IMR-90 (cell line): ENCODE measurements around the gene ZNF302. TPM values are rescaled to one million over a fixed set of nuclear protein-coding genes. Genes with fewer than 3 reads are reported as not detected.
A peak's percentile ranks its signal among the peaks of the same experiment; 100 is the strongest.

Experiments
- ATAC-seq: fragments of 200-7000 bp; cut with Tn5 transposase; 2 replicates; pipeline ENCODE4 v1.9.1; 2020; ENCODE audit warnings: low read depth, mild to moderate bottlenecking, moderate library complexity
- BruUV-seq: library from RNA; stranded (reverse); fragments of 400-500 nt; replicated peaks from 2 replicates; lab custom pipeline; 2021; lab: Mats Ljungman, UMichigan
- CTCF ChIA-PET: fragments of 300-600 bp; formaldehyde crosslinking; extraction: SDS; loops from one replicate; lab custom pipeline; 2021; ENCODE audit warnings: antibody characterized with exemption; lab: Yijun Ruan, JAX
- POLR2A ChIA-PET: fragments of 300-600 bp; sonication (Branson Sonifier 250); formaldehyde crosslinking; loops from one replicate; lab custom pipeline; 2022; ENCODE audit warnings: antibody characterized with exemption; ENCODE audit not compliant: unreplicated experiment; lab: Charles Lee
- DNase-seq: peaks from one replicate; pipeline ENCODE4 v3.0.0; 2013
- H2AFZ ChIP-seq: replicated peaks from 2 replicates; pipeline ENCODE3; 2013; ENCODE audit warnings: low read length, mild to moderate bottlenecking; ENCODE audit not compliant: poor library complexity
- H2AK5ac ChIP-seq: 2 replicates; pipeline ENCODE4 v1.6.1; 2013; ENCODE audit warnings: low read depth, low read length, inconsistent platforms
- H2AK9ac ChIP-seq: replicated peaks from 2 replicates; pipeline ENCODE3; 2013; ENCODE audit warnings: mild to moderate bottlenecking, low read depth, low read length, moderate library complexity; ENCODE audit not compliant: poor library complexity
- H2BK120ac ChIP-seq: 2 replicates; pipeline ENCODE4 v1.6.1; 2013; ENCODE audit warnings: low read depth, low read length, inconsistent platforms
- H2BK15ac ChIP-seq: 3 replicates; pipeline ENCODE4 v1.6.1; 2013; ENCODE audit warnings: low read depth, low read length, inconsistent platforms
- H2BK20ac ChIP-seq: 2 replicates; pipeline ENCODE4 v1.6.1; 2013; ENCODE audit warnings: low read depth, mild to moderate bottlenecking, inconsistent platforms, low read length, moderate library complexity
- H2BK5ac ChIP-seq: 2 replicates; pipeline ENCODE4 v1.6.1; 2013; ENCODE audit warnings: mild to moderate bottlenecking, low read depth, low read length, inconsistent platforms; ENCODE audit not compliant: poor library complexity, severe bottlenecking
- H3K14ac ChIP-seq: replicated peaks from 2 replicates; pipeline ENCODE4 v1.6.1; 2013; ENCODE audit warnings: low read depth, low read length, inconsistent platforms
- H3K18ac ChIP-seq: 2 replicates; pipeline ENCODE4 v1.6.1; 2013; ENCODE audit warnings: low read depth, low read length, control low read depth
- H3K23ac ChIP-seq: 2 replicates; pipeline ENCODE4 v1.6.1; 2013; ENCODE audit warnings: low read depth, low read length, inconsistent platforms
- H3K27ac ChIP-seq: 2 replicates; pipeline ENCODE4 v1.5.1; 2013; ENCODE audit warnings: mild to moderate bottlenecking, control low read depth, low read length; ENCODE audit not compliant: insufficient read depth
- H3K27me3 ChIP-seq: 2 replicates; pipeline ENCODE4 v1.6.1; 2013; ENCODE audit warnings: low read length; ENCODE audit not compliant: control insufficient read depth, insufficient read depth
- H3K36me3 ChIP-seq: 2 replicates; pipeline ENCODE4 v1.6.1; 2013; ENCODE audit warnings: low read length, mixed read lengths; ENCODE audit not compliant: control insufficient read depth, insufficient read depth
- H3K4ac ChIP-seq: 2 replicates; pipeline ENCODE4 v1.6.1; 2013; ENCODE audit warnings: low read depth, low read length, inconsistent platforms
- H3K4me1 ChIP-seq: 2 replicates; pipeline ENCODE4 v1.6.1; 2013; ENCODE audit warnings: low read length, mixed read lengths; ENCODE audit not compliant: control insufficient read depth, insufficient read depth
- H3K4me2 ChIP-seq: 2 replicates; pipeline ENCODE4 v1.6.1; 2013; ENCODE audit warnings: low read depth, mild to moderate bottlenecking, control low read depth, low read length, moderate library complexity
- H3K4me3 ChIP-seq: 2 replicates; pipeline ENCODE4 v1.5.1; 2013; ENCODE audit warnings: low read depth, mild to moderate bottlenecking, control low read depth, low read length, moderate library complexity; ENCODE audit not compliant: insufficient read depth
- H3K56ac ChIP-seq: 2 replicates; pipeline ENCODE4 v1.6.1; 2013; ENCODE audit warnings: low read length, inconsistent platforms; ENCODE audit not compliant: insufficient read depth; ENCODE audit errors: extremely low read depth
- H3K79me1 ChIP-seq, 2 experiments: 2 replicates each; pipeline ENCODE4 v1.6.1; 2013; ENCODE audit warnings: low read length in 2 of 2, inconsistent platforms in 1 of 2, low read depth in 1 of 2
- H3K9ac ChIP-seq: 2 replicates; pipeline ENCODE4 v1.6.1; 2013; ENCODE audit warnings: low read depth, low read length, control low read depth
- H3K9me1 ChIP-seq: 2 replicates; pipeline ENCODE4 v1.6.1; 2013; ENCODE audit warnings: low read length, inconsistent platforms; ENCODE audit not compliant: insufficient read depth
- H3K9me3 ChIP-seq: 2 replicates; pipeline ENCODE4 v1.6.1; 2013; ENCODE audit warnings: low read length; ENCODE audit not compliant: control insufficient read depth, insufficient read depth
- H4K20me1 ChIP-seq: 2 replicates; pipeline ENCODE4 v1.6.1; 2013; ENCODE audit warnings: low read length, inconsistent platforms; ENCODE audit not compliant: insufficient read depth
- H4K5ac ChIP-seq: 2 replicates; pipeline ENCODE4 v1.6.1; 2013; ENCODE audit warnings: mild to moderate bottlenecking, low read depth, low read length, control low read depth
- H4K8ac ChIP-seq, 2 experiments: 2 replicates each; pipeline ENCODE4 v1.6.1; 2013; ENCODE audit warnings: low read depth in 2 of 2, low read length in 2 of 2, control low read depth in 1 of 2, inconsistent platforms in 1 of 2
- H4K91ac ChIP-seq: 2 replicates; pipeline ENCODE4 v1.6.1; 2013; ENCODE audit warnings: low read depth, low read length, inconsistent platforms; ENCODE audit not compliant: insufficient read depth
- CHD1 ChIP-seq: IDR thresholded peaks from 2 replicates; pipeline ENCODE4 v1.6.1; 2012; ENCODE audit warnings: low read depth, low read length, improper control_type of control experiment
- ELK1 ChIP-seq: fragments of 150-350 bp; IDR thresholded peaks from 2 replicates; pipeline ENCODE4 v1.6.1; 2016; ENCODE audit warnings: low read depth, mild to moderate bottlenecking, low read length, moderate library complexity, borderline replicate concordance
- FOS ChIP-seq: fragments of 150-350 bp; IDR thresholded peaks from 2 replicates; pipeline ENCODE4 v1.6.1; 2016; ENCODE audit warnings: low read depth, low read length
- RFX5 ChIP-seq: IDR thresholded peaks from 2 replicates; pipeline ENCODE4 v1.8.0; 2012; ENCODE audit warnings: low read depth, mild to moderate bottlenecking, low read length, moderate library complexity
- SMC3 ChIP-seq: fragments of 150-350 bp; IDR thresholded peaks from 2 replicates; pipeline ENCODE4 v1.6.1; 2016; ENCODE audit warnings: low read depth, mild to moderate bottlenecking, antibody characterized with exemption, low read length, moderate library complexity
- USF2 ChIP-seq: fragments of 150-350 bp; IDR thresholded peaks from 2 replicates; pipeline ENCODE4 v1.6.1; 2017; ENCODE audit warnings: mild to moderate bottlenecking, antibody characterized with exemption, low read length, low read depth
- WGBS, 2 experiments: methylation state at CpG; one replicate each; pipeline versions ENCODE4 v1.1.5 to v1.1.7; 2013; ENCODE audit warnings: missing lambda C conversion rate in 2 of 2; ENCODE audit not compliant: insufficient read length in 1 of 2; ENCODE audit errors: extremely low coverage in 2 of 2; 5-methylcytosine and 5-hydroxymethylcytosine counted together
- dilution Hi-C: fragments of 300-500 bp; cut with HindIII; formaldehyde crosslinking; loops from one replicate; pipeline ENCODE4 v1.14.3; 2018; ENCODE audit warnings: low sequenced_read_pairs; ENCODE audit not compliant: unreplicated experiment
- in situ Hi-C: fragments of 300-500 bp; cut with MboI; formaldehyde crosslinking; loops from 3 replicates; pipeline ENCODE4 v1.14.3; 2019; ENCODE audit warnings: low sequenced_read_pairs, inconsistent platforms, mixed read lengths
- intact Hi-C: fragments of 100-400 bp; cut with micrococcal nuclease; formaldehyde crosslinking; loops from 2 replicates; pipeline ENCODE4 v1.10.0; 2022
- polyA plus RNA-seq, 3 experiments: library from polyadenylated mRNA; depleted of rRNA; stranded (reverse); fragments of >200 nt; gene quantifications; 2 replicates each; pipeline ENCODE4 v1.2.3, GENCODE V29; 2012; ENCODE audit warnings: low replicate concordance in 1 of 3
- total RNA-seq: library from RNA; depleted of rRNA; stranded (reverse); fragments of >200 nt; gene quantifications from 2 replicates; pipeline ENCODE4 v1.2.3, GENCODE V29; 2012

ZNF302 gene
- total and polyA plus RNA-seq, 2 of the 4 experiments (the other 2 are of a cell fraction) = 9.1 to 9.5 TPM

- Histone ChIP-seq H4K8ac (no peak overlapping the region), H2BK20ac (no peak overlapping the region), H3K36me3 (no peaks in the 10 kb centered on the region), H3K4ac (no peak overlapping the region), H2BK120ac (no peak overlapping the region), H3K56ac (no peak overlapping the region), H2BK15ac (no peak overlapping the region), H2AK5ac (no peak overlapping the region), H3K9me3 (no peaks in the 10 kb centered on the region), H3K4me2 (no peak overlapping the region), H2AFZ (peak overlapping the region; percentile 33), H3K27me3 (peaks cover 5% of the 10 kb centered on the region), H2AK9ac (no peak overlapping the region), H3K4me1 (no peaks in the 10 kb centered on the region), H3K27ac (no peak overlapping the region), H3K79me1 (no peaks in the 10 kb centered on the region), H3K9me1 (no peaks in the 10 kb centered on the region), H2BK5ac (no peak overlapping the region), H4K20me1 (no peaks in the 10 kb centered on the region), H3K23ac (no peak overlapping the region), H4K91ac (no peak overlapping the region), H3K18ac (no peak overlapping the region), H4K5ac (no peak overlapping the region), H3K14ac (no peak overlapping the region), H3K9ac (no peak overlapping the region), H3K4me3 (no peak overlapping the region)
- ChIA-PET POLR2A (interaction anchor here (0.6 kb wide), 1 partner anchor 203 kb away, joined by 3 read pairs; no protein-coding TSS in a partner anchor), CTCF (no interaction called here)
- dilution Hi-C loops = no loop called here
- intact Hi-C loops = no loop called here
- 30% methylated on average over 4 of the region's 11 CpGs; no CpG with 5 or more reads in 1 of the 2 experiments for whole genome bisulfite sequencing, 2 experiments
- no peak for ATAC-seq
- TF ChIP-seq SMC3 (no peak), RFX5 (no peak), FOS (no peak), CHD1 (no peak), ELK1 (no peak), USF2 (no peak)
- no peak for DNase-seq
- no TSS peak for BruUV-seq
- in situ Hi-C loops = loop anchor here (25.0 kb wide), 1 partner anchor 585 kb away; no protein-coding TSS in a partner anchor
Observed at GRCh38 chr19:34722353-34722752, 44.9 kb downstream of the ZNF302 start.
